Measurements from ENCODE around the gene KRTAP10-9.

- TF ChIP-seq EZH2 (IDR thresholded peaks at IDR 0.05; ENCODE audit: borderline replicate concordance, low read depth, low read length, poor library complexity, severe bottlenecking) (no peak), CTCF (conservative IDR thresholded peaks at IDR 0.05; ENCODE audit: low read depth, low read length) (no peak)
These were observed at the start of gene KRTAP10-9 for GRCh38 chr21:44626673-44627143.
